GM19397 (cell line): ENCODE results near the gene OBSL1.

ENCODE experiments used
- ATAC-seq: cut with Tn5 transposase; IDR thresholded peaks from one replicate; pipeline ENCODE4 v1.9.1; 2021; ENCODE audit warnings: mild to moderate bottlenecking, moderate library complexity; ENCODE audit not compliant: unreplicated experiment

Gene OBSL1

DNA sequence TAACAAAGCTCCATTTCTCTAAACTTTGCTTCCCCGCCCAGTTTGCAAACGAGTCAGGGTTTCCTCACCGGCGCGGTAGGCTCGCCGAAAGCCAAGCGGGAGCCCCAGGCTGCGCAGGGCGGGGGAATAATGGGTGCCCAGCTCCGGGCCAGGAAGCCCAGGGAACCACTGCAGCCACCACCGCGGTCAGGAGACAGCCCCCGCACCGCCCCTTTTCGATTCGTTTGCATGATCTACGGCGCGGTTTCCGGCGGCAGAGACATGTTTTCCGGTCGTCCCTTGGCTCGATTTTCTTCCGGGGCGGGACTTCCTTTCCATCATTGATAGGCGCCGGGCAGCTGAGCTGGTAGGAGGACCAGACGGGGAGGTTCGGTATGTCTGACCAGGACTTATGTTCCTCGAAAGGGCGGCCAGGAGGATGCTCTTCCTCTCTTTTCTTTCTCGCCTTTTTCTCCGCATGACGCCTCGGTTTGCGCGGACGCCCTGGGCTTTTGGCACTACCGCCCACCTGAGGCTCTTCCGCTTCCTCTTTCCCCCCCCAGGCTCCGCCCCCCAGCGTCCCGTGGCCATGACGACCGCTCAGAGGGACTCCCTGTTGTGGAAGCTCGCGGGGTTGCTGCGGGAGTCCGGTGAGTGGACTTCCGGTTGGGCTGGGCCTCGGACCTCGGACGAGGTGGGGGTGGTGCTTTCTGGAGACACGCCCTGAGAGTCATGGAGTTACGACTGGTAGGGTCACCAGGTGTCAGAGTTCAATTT lies 26.4 kb upstream of the OBSL1 start, which contains the start of gene STK11IP:
STK11IP (plus strand) TSS at position 306 of the 756 bp plus-strand sequence; CDS start at position 569, 263 bp downstream.
- ATAC-seq: peak; percentile 92

DNA sequence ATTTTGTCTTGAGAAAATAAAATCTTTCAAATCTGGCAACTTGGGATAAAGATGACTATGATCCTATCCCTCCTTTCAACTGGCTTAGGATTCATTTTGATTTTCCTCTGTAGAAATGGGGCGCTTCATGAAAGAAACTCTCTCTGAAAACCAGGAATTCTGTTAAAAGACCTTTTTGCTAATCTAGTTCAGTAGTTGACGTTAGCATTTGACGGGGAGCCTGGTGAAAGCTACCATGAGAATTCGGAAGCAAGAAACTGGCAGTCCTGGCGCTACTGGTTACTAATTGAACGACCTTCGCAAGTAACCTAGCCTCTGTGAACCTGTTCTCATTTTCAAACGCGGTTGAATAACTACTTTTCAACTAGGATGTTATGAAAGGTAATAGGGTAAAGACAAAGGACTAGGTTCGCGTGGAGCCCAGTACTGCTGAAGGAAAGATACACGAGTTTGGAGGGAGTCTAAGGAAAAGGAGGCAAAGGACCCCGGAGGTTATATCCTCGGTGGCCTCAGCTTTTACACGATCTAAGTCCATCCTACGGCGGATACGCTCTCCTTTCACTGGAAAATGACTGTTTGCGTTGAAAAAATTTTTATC lies 25.7 kb upstream of the OBSL1 start:
- ATAC-seq: peak; percentile 3

DNA sequence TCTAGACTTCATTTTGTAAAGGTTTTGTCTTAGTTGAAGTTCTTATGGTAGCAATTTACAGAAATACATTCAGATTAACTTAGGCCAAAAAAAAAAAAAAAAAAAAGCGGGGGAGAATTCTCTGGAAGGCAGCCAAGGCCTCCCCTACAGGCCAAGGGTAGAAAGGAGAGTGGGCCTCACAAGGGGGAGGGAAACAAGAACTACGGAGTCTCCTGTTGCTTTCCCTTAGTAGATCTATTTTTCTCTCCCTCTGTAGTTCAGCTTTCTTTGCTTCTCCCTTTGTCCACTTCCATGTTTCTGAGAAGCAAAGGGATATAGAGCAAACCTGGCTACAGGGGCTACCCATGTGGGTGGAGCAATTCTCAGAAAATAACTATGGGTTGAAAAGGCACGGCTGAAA lies 23.9 kb upstream of the OBSL1 start:
- ATAC-seq: no peak

DNA sequence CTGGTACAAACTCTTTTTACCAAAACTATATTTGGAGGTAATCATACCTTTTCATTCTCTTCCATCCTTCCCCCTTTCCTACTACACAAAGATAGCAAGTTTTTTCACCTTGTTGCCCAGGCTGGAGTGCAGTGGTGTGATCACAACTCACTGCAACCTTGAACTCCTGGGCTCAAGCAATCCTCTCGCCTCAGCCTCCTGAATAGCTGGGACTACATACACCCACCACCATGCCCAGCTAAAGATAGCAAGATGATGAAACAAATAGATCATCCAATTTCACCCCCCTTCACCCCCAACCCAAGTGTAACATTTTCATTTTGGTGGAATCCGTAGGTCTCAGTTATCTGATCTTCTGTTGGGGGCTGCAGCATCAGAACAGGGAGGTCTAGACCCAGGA lies 21.8 kb upstream of the OBSL1 start:
- ATAC-seq: no peak

DNA sequence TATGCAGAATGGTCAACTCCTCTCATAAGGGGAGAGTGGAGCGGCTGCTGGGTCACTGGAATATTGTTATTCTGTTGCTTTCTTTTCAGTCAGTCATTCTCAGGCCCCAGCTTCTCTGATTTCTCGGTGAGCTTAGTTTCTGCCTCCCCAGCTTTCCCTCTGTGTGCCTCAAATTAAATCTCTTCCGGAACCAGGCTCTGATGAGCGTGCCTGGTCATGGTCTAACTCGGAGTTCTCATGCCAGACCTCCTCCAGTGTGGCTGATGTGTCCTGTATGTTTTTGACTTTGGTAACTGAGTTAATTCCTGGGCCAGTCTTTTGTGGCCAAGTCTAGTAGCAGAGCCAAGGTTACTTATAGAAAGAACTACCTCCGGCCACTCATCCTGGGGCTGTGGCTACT lies 21.4 kb upstream of the OBSL1 start:
- no peak for ATAC-seq

DNA sequence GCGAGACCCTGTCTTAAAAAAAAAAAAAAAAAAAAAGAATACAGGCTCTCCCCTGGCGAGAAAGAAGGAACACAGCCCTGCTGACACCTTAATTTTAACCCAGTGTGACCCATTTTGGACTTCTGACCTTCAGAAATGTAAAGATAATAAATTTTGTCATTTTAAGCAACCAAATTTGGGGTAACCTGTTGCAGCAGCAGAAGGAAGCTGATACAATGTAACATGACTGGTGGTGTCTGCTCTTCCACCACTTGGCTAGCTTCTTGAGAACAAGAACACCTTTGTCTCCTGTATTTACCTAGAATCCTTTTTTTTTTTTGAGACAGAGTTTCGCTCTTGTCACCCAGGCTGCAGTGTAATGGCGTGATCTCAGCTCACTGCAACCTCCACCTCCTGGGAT lies 19.8 kb upstream of the OBSL1 start:
- ATAC-seq: no peak

DNA sequence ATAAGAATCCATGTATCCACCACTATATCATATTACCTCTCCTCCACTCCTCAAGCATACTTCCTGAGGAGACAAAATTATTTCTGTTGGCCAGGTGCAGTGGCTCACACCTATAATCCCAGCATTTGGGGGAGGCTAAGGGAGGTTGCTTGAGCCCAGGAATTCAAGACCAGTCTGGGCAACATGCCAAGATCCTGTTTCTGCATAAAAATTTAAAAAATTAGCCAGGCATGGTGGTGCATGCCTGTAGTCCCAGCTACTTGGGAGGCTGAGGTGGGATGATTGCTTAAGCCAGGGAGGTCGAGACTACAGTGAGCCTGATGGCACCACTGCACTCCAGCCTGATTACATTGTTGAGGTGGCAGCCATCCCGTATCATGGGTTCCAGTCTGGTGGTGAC lies 10.0 kb upstream of the OBSL1 start:
- ATAC-seq: no peak

DNA sequence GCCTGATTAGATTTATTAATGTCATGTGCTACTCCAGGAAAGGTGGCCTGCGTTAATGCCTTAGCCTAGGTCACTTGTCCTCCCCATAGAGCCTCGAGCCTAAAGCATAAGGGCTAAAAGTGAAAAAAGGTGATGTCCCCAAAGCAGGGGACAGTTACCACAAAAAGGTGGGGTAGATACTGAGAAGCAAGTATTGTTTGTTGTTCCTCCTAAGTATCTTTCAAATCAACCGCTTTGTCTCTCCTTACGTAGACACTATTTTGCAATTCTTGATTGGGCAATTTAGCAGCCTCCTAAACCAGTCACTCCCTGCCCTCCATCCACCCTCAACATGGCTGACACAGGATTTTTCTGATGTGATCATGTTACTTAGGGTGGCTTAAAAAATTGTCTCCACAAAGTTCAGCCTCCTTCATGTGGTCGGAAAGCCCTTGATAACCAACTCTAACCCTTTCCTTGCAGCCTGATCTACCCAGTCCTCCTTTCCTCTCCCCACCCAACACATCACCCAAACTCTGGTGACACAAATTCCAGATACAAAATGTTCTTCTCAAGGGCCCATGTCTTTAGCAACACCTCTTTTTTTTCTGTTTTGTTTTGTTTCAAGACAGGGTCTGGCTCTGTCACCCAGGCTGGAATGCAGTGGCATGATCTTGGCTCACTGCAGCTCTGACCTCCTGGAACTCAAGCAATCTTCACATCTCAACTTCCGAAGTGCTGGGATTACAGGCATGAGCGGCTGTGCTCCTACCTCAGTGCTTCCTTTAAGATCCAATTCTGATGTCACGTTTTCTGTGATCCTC lies 7.7 kb upstream of the OBSL1 start:
- no peak for ATAC-seq

DNA sequence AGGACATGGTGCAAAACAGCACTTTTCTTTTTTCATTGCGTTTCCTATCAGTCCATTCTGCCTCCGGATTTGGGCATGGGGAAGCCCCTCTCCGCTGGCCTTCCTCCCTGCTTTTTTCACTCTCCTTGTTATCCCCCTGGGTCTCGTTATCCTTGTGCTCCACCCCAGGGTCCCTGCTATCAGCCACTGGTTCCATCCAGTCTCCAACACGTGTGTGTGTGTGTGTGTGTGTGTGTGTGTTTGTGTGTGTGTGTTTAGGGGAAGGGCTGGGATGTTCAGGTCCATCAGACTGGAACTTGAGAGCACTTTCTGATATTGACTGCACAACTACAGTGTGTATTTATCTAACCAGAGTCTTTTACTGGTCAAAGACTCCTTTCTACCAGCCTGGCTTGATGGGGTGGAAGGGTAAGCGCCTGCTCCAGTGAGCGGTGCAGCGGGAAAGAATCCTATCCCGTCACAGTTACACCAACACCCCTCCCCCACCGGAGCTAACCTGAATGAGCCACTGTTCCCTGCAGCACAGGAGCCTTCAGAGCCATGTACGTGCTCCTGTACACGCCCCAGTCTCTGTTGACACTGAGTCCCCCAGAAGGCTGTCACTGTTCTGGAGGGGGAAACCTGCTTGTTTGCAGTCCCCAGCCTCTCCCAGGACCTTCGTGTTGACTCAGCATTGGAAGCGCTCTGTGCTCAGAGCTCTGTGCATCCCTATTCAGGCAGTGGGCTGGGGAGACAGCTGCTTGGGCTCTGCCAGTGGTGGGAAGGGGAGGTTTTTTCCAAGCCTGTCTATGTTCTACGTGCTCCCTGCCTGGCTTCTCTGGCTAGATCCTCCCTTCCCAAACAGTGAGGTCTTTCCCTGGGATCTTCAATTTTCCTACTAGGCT lies 5.4 kb upstream of the OBSL1 start:
- no peak for ATAC-seq

DNA sequence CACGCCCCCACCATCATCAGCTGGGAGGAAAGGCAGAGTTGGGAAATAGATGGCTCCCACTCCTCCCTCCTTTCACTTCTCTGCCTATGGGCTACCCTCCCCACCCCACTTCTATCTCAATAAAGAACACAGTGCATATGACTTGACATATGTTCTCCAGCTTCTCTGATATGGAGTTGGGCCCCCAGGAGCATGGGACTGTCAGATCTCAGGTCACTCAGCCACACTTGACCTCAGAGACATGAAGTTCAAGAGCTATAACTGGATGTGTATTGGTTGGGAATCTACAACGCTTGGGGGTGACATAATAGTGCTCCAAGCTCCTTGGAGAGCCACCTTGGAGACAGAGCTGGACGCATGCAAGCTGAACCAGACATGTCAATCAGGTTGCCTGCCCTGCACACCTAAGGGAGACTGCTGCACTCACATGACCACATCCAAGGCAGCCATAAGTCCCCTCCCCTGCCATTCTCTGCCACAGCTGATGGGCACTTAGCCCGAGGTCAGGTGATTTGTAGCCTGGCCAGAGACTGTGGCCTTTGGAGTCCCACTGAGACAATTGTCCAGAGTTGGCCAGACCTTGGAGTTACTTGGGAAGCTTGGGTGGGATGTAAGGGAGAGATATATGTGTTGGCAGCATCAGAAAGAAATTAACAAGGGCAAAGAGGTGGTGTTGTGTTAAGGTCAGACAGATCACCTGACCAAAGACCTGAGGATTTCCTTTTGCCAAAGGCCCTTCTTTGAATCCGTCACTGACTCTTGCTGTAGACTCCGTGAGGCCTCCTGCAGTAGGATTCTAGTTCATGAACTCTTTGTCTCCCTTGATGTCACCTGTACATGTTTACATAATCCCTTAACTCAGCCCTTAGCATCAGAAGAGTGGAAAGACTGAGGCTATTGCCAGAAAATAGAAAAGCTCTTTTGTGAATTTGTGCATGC lies 4.5 kb upstream of the OBSL1 start:
- no peak for ATAC-seq

DNA sequence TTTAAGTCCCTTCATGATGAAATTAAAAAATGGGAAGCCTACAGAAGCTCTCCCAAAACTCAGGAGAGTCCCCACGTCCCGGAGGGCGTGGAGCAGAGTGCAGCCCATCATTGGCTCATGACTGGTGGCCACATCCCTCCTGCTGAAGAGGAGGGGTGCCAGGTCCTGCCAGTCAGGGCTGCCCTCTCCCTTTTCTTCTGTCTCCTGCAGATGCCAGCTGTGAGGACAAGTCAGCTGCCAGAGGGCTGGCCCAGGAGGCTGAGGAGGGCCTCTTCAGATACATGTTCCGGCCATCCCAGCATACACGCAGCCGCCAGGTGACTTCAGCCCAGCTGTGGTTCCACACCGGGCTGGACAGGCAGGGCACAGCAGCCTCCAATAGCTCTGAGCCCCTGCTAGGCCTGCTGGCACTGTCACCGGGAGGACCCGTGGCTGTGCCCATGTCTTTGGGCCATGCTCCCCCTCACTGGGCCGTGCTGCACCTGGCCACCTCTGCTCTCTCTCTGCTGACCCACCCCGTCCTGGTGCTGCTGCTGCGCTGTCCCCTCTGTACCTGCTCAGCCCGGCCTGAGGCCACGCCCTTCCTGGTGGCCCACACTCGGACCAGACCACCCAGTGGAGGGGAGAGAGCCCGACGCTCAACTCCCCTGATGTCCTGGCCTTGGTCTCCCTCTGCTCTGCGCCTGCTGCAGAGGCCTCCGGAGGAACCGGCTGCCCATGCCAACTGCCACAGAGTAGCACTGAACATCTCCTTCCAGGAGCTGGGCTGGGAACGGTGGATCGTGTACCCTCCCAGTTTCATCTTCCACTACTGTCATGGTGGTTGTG lies 3.4 kb upstream of the OBSL1 start:
- ATAC-seq: no peak

DNA sequence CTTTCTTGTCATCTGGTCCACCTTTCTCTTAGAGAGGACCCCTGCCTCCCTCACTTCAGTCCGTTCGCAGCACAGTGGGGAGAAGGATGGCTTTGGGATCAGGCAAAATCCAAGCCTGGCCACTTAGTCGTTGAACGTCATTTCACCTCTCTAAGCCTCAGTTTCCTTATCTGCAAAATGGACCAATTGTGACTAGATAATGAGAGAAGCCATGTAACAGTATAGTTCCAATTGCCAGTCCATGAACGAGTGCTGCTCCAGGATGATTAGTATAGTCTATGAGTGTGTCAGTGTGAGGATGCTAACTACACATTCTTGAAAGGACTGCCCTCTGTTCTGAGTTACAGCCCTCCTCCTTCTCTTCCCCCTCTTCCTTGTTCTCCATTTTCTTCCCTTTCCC lies 1.8 kb upstream of the OBSL1 start:
- ATAC-seq: no peak

DNA sequence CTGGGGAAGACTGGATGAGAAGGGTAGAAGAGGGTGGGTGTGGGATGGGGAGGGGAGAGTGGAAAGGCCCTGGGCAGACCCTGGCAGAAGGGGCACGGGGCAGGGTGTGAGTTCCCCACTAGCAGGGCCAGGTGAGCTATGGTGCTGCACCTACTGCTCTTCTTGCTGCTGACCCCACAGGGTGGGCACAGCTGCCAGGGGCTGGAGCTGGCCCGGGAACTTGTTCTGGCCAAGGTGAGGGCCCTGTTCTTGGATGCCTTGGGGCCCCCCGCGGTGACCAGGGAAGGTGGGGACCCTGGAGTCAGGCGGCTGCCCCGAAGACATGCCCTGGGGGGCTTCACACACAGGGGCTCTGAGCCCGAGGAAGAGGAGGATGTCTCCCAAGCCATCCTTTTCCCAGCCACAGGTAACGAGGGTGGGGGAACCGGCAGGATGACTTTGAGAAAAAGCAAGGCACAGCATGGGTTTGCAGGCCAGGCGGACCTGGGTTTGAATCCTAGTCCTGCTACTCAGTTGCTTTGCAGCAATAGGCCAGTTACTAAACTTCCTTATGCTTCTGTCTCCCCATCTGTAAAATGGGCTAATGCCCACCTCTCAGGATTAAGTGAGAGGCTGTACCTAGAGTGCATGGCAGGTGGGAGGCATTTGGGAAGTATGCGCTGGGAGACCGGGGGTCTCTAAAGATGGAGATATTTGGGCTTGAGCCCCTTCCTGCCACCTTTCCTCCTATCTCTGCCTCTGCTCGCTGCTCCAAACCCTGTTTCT lies 1.1 kb upstream of the OBSL1 start, which contains the start of gene INHA:
INHA (plus strand) TSS at position 74 of the 765 bp plus-strand sequence; CDS start at position 139, 65 bp downstream.
- no peak for ATAC-seq

DNA sequence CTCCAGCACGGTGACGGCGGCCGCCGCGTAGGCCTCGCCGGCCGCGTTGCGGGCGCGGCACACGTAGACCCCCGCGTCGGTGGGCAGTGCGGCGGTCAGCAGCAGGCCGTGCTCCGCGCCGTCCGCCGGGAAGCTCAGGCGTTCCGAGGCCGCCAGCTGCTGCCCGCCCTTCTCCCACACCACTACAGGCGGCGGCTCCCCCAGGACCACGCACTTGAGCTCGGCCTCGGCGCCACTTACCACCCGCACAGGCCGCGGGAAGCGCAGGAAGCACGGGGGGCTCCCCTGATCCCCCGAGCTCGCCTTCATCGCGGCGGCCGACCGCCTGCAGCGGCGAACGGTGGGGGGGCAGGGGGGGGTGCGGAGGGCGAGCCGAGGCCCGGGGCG lies 422 bp downstream of the OBSL1 start:
- no peak for ATAC-seq

DNA sequence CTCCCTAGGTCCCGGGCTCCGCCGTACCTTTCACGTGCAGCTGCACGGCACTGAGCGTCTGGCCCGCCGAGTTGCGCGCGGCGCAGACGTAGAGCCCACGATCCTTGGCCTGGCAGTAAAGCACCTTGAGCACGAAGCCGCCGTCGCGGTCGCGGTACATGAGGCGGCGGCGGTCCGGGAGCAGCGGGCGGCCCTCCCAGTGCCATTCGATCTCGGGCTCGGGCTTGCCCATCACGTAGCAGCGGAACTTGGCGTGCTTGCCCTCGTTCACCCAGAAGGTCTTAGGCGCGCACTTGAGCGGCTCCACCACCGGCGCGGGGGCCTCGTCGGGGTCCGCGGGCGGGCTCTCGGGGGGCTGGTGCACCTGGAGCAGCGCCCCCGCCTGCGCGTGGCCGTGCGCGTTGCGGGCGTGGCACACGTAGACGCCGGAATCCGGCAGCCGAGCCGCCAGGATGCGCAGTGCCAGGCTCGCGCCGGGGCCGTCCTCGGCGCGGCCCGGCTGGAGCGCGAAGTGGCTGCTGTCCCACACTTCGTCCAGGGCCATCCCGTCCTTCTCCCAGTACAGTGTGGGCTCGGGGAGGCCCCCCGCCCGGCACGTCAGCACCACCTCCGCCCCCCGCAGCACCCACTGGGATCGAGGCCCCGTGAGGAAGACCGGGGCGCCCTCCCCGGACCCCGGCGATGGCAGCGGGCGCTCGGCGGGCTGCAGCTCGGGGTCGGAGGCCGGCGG lies 980 bp downstream of the OBSL1 start:
- no peak for ATAC-seq

DNA sequence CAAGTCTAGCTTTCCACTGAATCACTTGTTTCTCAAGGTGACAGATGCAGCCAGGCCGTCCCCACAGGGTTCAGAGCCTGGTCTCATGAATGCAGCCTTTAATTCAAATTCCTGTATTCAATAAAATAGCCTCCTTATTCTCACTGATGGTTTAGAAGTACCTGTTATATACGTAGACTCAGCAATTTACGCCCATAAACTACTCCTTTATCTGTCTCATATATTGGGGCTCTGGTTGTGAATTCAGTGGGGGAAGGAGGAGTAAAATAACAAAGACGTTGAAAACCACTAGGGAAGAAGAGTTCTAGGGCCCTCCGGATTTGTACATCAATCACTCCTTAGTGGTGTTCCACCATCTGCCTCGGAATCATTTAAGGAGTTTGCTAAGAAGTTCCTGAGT lies 1.7 kb downstream of the OBSL1 start:
- ATAC-seq: no peak

DNA sequence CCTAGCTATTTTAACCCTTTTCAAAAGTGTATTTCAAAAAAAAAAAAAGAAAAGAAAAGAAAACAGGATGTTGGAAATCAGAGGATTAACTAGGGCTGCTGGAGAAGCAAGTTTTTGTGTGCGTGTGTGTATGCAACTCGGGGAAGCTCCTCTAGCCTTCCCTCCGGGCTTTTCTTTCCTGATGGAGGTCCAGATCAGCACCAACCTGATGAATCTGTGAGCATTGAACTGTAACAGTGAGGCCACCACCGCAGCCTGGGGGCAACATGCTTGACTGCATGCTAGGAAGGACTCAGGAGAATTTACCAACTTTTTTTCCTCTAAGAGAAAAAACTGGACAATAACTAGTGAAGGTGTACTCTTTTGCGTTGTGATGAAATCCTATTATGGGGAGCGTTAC lies 2.3 kb downstream of the OBSL1 start:
- no peak for ATAC-seq
